ENCODE data around the gene LDLRAD4. TPM values are rescaled to one million over a fixed set of nuclear protein-coding genes. Genes with fewer than 3 reads are reported as not detected.

The LDLRAD4 gene
- total RNA-seq, 2 experiments from 2014 or later, result 37.3 to 38.5 TPM

GRCh38 chr18:13608791-13609532, 390.4 kb downstream of the LDLRAD4 start:
- Mint-ChIP-seq H3K9me3 (peaks cover 5% of the 10 kb centered on the region), H3K27ac (peak overlapping the region; percentile 82), H3K27me3 (no peaks in the 10 kb centered on the region), H3K4me1 (ENCODE audit: low read depth) (peaks cover 62% of the 10 kb centered on the region), H3K4me3 (peak overlapping the region; percentile 67), H3K36me3 (ENCODE audit: low read depth) (peaks cover 13% of the 10 kb centered on the region)
- ChIA-PET POLR2A (interaction anchor here (0.7 to 2.7 kb wide), 14 partner anchors 11 to 330 kb away, joined by 3 to 9 read pairs (median 3); no protein-coding TSS in a partner anchor), CTCF (interaction anchor here (1.0 to 2.5 kb wide), 8 partner anchors 12 to 52 kb away, joined by 3 to 13 read pairs (median 4); no protein-coding TSS in a partner anchor)
- ATAC-seq (peak; percentile 38), DNase-seq (peak; percentile 78)
- intact Hi-C loops (cut with micrococcal nuclease), result no loop called here
- no peak for TF ChIP-seq CTCF (IDR thresholded peaks at IDR 0.05)

- ATAC-seq, result no peak
- Mint-ChIP-seq H3K27ac (peak overlapping the region; percentile 93), H3K36me3 (ENCODE audit: low read depth) (peaks cover 15% of the 10 kb centered on the region), H3K27me3 (no peaks in the 10 kb centered on the region), H3K4me3 (peak overlapping the region; percentile 76), H3K9me3 (peaks cover 5% of the 10 kb centered on the region), H3K4me1 (ENCODE audit: low read depth) (peaks cover 79% of the 10 kb centered on the region)
- POLR2A ChIA-PET, result interaction anchor here (0.6 to 4.0 kb wide), 4 partner anchors 13 to 405 kb away, joined by 3 to 51 read pairs (median 21); no protein-coding TSS in a partner anchor
- DNase-seq, result no peak
- CTCF ChIA-PET, result interaction anchor here (0.6 to 2.5 kb wide), 3 partner anchors 12 to 52 kb away, joined by 3 to 13 read pairs (median 4); no protein-coding TSS in a partner anchor
- no peak for TF ChIP-seq CTCF (IDR thresholded peaks at IDR 0.05)
- intact Hi-C loops (cut with micrococcal nuclease), result loop anchor here (10.0 kb wide), 2 partner anchors 156 to 396 kb away; partner anchors contain the start of gene LDLRAD4
These were observed 392.1 kb downstream of the LDLRAD4 start for GRCh38 chr18:13610555-13611141.

- CTCF ChIA-PET, result interaction anchor here (0.6 to 2.5 kb wide), 4 partner anchors 11 to 53 kb away, joined by 3 to 13 read pairs (median 4); no protein-coding TSS in a partner anchor
- Mint-ChIP-seq H3K27ac (peak overlapping the region; percentile 93), H3K4me1 (ENCODE audit: low read depth) (peaks cover 84% of the 10 kb centered on the region), H3K36me3 (ENCODE audit: low read depth) (peaks cover 15% of the 10 kb centered on the region), H3K9me3 (peaks cover 5% of the 10 kb centered on the region), H3K27me3 (no peaks in the 10 kb centered on the region), H3K4me3 (peak overlapping the region; percentile 76)
- peak; percentile 72 for DNase-seq
- intact Hi-C loops (cut with micrococcal nuclease), result loop anchor here (10.0 kb wide), 2 partner anchors 156 to 396 kb away; partner anchors contain the start of gene LDLRAD4
- no peak for TF ChIP-seq CTCF (IDR thresholded peaks at IDR 0.05)
- POLR2A ChIA-PET, result interaction anchor here (1.1 to 4.0 kb wide), 6 partner anchors 24 to 61 kb away, joined by 3 to 51 read pairs (median 22); no protein-coding TSS in a partner anchor
- no peak for ATAC-seq
These were observed 392.6 kb downstream of the LDLRAD4 start for GRCh38 chr18:13611142-13611600.

DNA sequence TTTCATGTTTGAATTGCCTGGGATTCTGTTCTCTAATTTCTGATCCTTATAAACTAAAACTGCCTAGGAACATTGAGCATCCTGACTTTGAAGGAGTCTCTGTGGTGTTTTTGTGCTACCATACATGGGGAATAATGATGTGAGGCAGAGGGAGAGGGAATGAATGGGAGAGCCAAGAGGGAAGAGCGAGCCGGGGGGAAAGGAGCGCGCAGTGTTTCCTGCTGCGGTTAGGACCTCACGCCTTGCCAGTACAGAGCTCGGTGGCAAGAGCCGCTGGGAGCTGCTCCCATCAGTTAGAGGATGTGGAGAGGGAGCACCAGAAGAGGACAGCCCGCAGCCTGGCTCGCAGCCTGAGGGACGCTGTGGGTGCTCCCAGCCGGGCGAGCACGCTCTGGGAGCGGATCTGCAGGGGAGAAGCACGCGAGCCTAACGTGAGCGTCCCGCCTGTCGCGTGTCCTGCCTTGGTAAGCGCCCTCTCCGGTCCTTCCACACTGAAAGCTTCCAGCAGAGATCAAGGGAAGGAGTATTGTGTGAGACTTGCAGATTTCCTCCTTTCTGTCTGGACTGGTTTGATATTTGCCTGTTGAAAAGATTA, 393.1 kb downstream of the LDLRAD4 start:
- CTCF ChIA-PET, result interaction anchor here (0.9 to 3.9 kb wide), 13 partner anchors 11 to 395 kb away, joined by 3 to 20 read pairs (median 4); no protein-coding TSS in a partner anchor
- ATAC-seq, result no peak
- H3K36me3 Mint-ChIP-seq (ENCODE audit: low read depth), result peaks cover 17% of the 10 kb centered on the region
- no peak for TF ChIP-seq CTCF (IDR thresholded peaks at IDR 0.05)
- DNase-seq, result no peak
- no peaks in the 10 kb centered on the region for H3K27me3 Mint-ChIP-seq
- H3K4me1 Mint-ChIP-seq (ENCODE audit: low read depth), result peaks cover 86% of the 10 kb centered on the region
- H3K4me3 Mint-ChIP-seq, result peak overlapping the region; percentile 76
- H3K9me3 Mint-ChIP-seq, result peaks cover 5% of the 10 kb centered on the region
- POLR2A ChIA-PET, result interaction anchor here (0.9 to 4.0 kb wide), 13 partner anchors 10 to 337 kb away, joined by 3 to 51 read pairs (median 4); no protein-coding TSS in a partner anchor
- H3K27ac Mint-ChIP-seq, result peak overlapping the region; percentile 93
- intact Hi-C loops (cut with micrococcal nuclease), result loop anchor here (2.0 to 10.0 kb wide), 3 partner anchors 49 to 397 kb away; partner anchors contain the start of gene LDLRAD4
